Calu3 (cell line): ENCODE results near the gene MYO3B. TPM values are rescaled to one million over a fixed set of nuclear protein-coding genes. Genes with fewer than 3 reads are reported as not detected.

Experiments
- BruUV-seq: library from RNA; stranded (reverse); fragments of 400-500 nt; replicated peaks from 2 replicates; lab custom pipeline; 2021; lab: Mats Ljungman, UMichigan
- CTCF ChIA-PET: fragments of 300-600 bp; sonication (Branson Sonifier 250); formaldehyde crosslinking; loops from one replicate; lab custom pipeline; 2022; ENCODE audit warnings: antibody characterized with exemption; lab: Charles Lee
- DNase-seq: peaks from one replicate; pipeline ENCODE4 v3.0.0; 2022
- H3K27ac Mint-ChIP-seq: one replicate; pipeline ENCODE4 v1.8.0; 2022; ENCODE audit warnings: mixed read lengths; ENCODE audit not compliant: unreplicated experiment
- H3K27me3 Mint-ChIP-seq: one replicate; pipeline ENCODE4 v1.8.0; 2022; ENCODE audit warnings: mixed read lengths; ENCODE audit not compliant: unreplicated experiment
- H3K36me3 Mint-ChIP-seq: one replicate; pipeline ENCODE4 v1.8.0; 2022; ENCODE audit warnings: mild to moderate bottlenecking, moderate library complexity, mixed read lengths; ENCODE audit not compliant: insufficient read depth, unreplicated experiment
- H3K4me1 Mint-ChIP-seq: one replicate; pipeline ENCODE4 v1.8.0; 2022; ENCODE audit warnings: mild to moderate bottlenecking, low read depth, mixed read lengths; ENCODE audit not compliant: unreplicated experiment
- H3K4me3 Mint-ChIP-seq: one replicate; pipeline ENCODE4 v1.8.0; 2022; ENCODE audit warnings: mild to moderate bottlenecking, low read depth, moderate library complexity, mixed read lengths; ENCODE audit not compliant: unreplicated experiment
- H3K9me3 Mint-ChIP-seq: one replicate; pipeline ENCODE4 v1.8.0; 2022; ENCODE audit warnings: low read depth, mixed read lengths; ENCODE audit not compliant: unreplicated experiment
- intact Hi-C: fragments of 100-400 bp; cut with micrococcal nuclease; formaldehyde crosslinking; loops from one replicate; pipeline ENCODE4 v1.10.0; 2022; ENCODE audit not compliant: unreplicated experiment
- total RNA-seq: library from RNA; stranded (reverse); gene quantifications from 2 replicates; pipeline ENCODE4 v1.2.3, GENCODE V29; 2022
- TF ChIP-seq, protein P1 (sequence below): fragments of 200-600 bp; IDR thresholded peaks from one replicate; pipeline ENCODE4 v1.8.0; 2022; ENCODE audit warnings: antibody characterized with exemption; ENCODE audit not compliant: unreplicated experiment

MYO3B gene
- total RNA-seq, 1 experiment from 2014 or later = 5.0 TPM

DNA sequence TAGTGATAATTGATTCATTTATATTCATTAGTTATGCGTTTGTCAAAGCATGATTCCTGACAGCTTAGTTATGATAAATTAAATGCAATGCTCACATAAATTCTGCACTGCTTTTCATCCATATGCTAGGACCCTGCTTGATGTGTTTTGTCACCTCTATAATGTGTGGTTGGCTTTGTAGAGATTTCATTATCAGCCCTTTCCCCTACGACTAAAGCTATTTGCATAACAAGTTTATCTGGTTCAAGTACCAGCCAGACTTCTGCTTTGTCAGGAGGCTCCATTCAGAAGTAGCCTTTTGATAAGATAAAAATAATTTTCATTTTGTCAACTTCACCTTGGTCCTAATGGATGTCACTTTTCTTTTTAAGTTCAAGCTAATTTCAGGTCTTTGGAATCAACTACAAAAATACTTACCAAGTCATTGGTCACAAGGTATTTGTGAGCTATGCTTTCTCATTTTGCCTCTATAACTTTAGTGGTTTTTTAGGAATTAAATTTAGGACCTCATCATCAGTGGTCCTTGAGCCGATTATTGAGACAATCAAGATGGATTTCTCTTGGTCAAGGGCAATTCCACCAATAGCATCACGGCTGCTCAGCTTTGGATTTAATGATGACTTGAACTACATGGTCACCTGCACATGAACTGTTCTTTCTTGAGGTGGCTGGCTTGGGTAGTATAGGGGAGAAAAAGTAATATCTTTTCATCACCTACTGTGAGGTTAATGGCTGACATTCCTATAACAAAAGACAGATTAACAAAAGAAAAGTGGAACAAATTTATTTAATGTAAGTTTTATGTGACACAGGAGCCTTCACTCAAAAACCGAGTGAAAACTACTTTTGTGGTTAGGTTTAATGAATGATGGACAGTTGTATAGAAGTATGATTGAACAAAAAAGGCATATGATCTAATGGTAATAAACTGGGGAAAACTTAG is 162.1 kb downstream of the MYO3B start:
- no TSS peak for BruUV-seq
- no peaks in the 10 kb centered on the region for H3K36me3 Mint-ChIP-seq
- no peak overlapping the region for H3K27ac Mint-ChIP-seq
- no peak for DNase-seq
- H3K4me1 Mint-ChIP-seq = peaks cover 6% of the 10 kb centered on the region
- CTCF ChIA-PET = interaction anchor here (0.6 to 1.2 kb wide), 2 partner anchors 329 to 476 kb away, joined by 3 read pairs; partner anchors contain the start of gene GAD1
- intact Hi-C loops = no loop called here
- H3K4me3 Mint-ChIP-seq = no peak overlapping the region
- no peaks in the 10 kb centered on the region for H3K27me3 Mint-ChIP-seq
- TF ChIP-seq, protein P1, sequence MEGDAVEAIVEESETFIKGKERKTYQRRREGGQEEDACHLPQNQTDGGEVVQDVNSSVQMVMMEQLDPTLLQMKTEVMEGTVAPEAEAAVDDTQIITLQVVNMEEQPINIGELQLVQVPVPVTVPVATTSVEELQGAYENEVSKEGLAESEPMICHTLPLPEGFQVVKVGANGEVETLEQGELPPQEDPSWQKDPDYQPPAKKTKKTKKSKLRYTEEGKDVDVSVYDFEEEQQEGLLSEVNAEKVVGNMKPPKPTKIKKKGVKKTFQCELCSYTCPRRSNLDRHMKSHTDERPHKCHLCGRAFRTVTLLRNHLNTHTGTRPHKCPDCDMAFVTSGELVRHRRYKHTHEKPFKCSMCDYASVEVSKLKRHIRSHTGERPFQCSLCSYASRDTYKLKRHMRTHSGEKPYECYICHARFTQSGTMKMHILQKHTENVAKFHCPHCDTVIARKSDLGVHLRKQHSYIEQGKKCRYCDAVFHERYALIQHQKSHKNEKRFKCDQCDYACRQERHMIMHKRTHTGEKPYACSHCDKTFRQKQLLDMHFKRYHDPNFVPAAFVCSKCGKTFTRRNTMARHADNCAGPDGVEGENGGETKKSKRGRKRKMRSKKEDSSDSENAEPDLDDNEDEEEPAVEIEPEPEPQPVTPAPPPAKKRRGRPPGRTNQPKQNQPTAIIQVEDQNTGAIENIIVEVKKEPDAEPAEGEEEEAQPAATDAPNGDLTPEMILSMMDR = no peak
- H3K9me3 Mint-ChIP-seq = no peaks in the 10 kb centered on the region

DNA sequence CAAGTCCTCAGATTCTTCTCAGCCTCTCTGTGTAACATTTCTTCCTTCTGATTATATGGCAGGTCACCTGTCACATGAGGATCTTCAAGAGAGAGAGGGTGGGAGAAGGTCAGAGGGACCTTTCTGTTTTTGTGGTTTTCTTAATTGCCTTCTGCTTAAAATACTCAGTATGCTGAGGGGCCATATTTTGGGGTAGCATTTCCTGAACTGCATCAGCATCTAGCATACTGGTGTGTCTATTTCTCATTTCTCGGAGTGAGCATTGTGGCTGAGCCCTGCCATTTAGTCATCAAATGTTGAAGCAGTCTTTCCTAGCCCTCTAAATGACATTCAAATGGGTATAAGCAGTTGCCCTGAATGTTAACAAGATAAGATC is 162.7 kb downstream of the MYO3B start:
- CTCF ChIA-PET = no interaction called here
- no peak for DNase-seq
- TF ChIP-seq, protein P1 = no peak
- no peak overlapping the region for H3K4me3 Mint-ChIP-seq
- peaks cover 6% of the 10 kb centered on the region for H3K4me1 Mint-ChIP-seq
- no peaks in the 10 kb centered on the region for H3K27me3 Mint-ChIP-seq
- H3K27ac Mint-ChIP-seq = no peak overlapping the region
- no peaks in the 10 kb centered on the region for H3K9me3 Mint-ChIP-seq
- no peaks in the 10 kb centered on the region for H3K36me3 Mint-ChIP-seq
- intact Hi-C loops = no loop called here
- no TSS peak for BruUV-seq

DNA sequence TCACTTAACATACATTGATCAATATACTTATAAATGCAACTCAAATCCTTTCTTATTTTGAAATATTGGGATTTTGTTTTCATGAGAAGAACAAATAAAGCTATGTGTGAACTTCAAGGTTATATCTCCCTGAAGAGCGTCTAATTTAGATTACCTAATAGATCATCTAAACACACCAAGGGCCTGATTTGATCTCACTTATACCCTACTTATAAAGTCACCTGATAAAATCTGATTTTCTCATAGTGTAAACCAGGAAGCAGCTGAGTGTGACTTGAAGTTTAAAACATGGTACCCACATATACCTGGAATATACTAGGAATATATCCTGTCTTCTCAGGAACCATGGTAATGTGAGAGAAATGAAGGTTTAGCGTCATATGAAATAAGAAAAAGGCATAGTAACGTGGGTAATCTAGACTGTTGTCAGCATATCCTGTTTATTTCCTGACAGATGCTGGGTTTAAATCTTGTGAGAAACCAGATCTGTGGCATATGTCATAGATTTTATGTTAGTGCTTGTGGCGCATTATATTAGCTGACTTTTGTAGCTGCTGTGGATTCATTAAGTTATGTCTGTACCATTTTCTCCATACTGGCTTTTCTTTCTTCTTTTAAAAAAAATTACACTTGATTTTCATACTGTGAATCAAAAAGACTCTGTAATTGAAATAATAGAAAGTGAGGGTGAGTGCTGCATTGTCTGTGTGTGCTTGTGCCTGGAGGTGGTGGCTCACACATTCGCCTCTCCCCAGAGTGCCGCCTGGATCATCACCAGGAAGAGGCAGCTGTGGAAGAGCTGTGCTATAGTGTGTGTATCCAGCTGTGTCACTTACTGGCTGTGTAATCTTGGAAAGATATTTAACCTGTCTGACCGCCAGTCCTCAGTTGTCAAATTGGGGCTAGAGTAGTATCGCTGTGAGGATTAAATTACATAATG is 164.0 kb downstream of the MYO3B start:
- intact Hi-C loops = no loop called here
- TF ChIP-seq, protein P1 = no peak
- Mint-ChIP-seq H3K27me3 (no peaks in the 10 kb centered on the region), H3K9me3 (no peaks in the 10 kb centered on the region), H3K36me3 (no peaks in the 10 kb centered on the region), H3K4me1 (peaks cover 6% of the 10 kb centered on the region), H3K27ac (no peak overlapping the region), H3K4me3 (no peak overlapping the region)
- no TSS peak for BruUV-seq
- DNase-seq = no peak
- CTCF ChIA-PET = no interaction called here

DNA sequence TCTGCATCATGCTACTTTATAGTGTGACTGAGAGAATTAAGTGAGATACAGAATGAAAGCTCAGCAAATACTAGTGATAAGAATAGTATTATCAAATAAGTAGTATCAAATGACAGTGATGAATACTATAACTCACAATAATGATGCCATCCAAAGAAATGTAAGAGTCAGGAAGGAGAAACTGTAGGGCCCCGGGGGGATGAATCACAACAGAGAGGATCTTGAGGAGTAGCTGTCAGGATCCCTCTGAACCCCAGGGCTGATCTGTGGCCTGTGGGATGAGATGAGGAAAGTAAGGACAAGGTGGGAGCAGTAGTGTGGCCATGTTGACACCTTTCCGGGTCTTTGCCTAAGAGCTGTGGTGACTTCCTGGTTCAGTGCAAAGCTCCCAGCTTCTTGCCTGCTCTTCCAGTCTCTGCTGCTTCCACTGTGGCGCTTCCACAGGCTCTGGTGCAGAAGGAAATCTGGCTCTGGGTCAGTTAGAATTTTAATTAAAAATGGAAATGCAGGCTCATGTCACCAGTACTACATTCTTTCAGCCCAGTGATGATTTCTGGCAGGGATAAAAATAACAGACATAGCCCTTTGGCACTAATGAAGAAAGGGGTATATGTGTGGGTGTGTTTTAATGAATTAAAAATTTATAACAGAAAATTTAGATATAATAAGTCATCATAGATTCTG is 166.9 kb downstream of the MYO3B start:
- CTCF ChIA-PET = interaction anchor here (0.5 kb wide), 1 partner anchor 540 kb away, joined by 4 read pairs; no protein-coding TSS in a partner anchor
- H3K27me3 Mint-ChIP-seq = no peaks in the 10 kb centered on the region
- no peaks in the 10 kb centered on the region for H3K4me1 Mint-ChIP-seq
- DNase-seq = no peak
- intact Hi-C loops = no loop called here
- no peak overlapping the region for H3K27ac Mint-ChIP-seq
- no peaks in the 10 kb centered on the region for H3K36me3 Mint-ChIP-seq
- H3K9me3 Mint-ChIP-seq = no peaks in the 10 kb centered on the region
- no TSS peak for BruUV-seq
- TF ChIP-seq, protein P1 = no peak
- H3K4me3 Mint-ChIP-seq = no peak overlapping the region
